Tibial nerve (tissue), 4 donors: Measurements from ENCODE around the gene OR52W1. TPM values are rescaled to one million over a fixed set of nuclear protein-coding genes. Genes with fewer than 3 reads are reported as not detected.

ENCODE experiments used
- DNase-seq, 2 donors: peaks; one replicate each; pipeline ENCODE4 v3.0.0-alpha.2; 2019; ENCODE audit warnings: low spot score in 2 of 2
- H3K27ac ChIP-seq, 4 donors: fragments of 200-600 bp; sonication (generic) in 3 of 4; one replicate each; pipeline ENCODE4 v1.5.1; 2017 to 2019; ENCODE audit warnings: mild to moderate bottlenecking in 1 of 4
- H3K27me3 ChIP-seq, 2 donors: fragments of 200-600 bp; sonication (generic) in 1 of 2; one replicate each; pipeline versions ENCODE4 v1.5.1 to v1.6.0; 2017 to 2019
- H3K36me3 ChIP-seq, 3 donors: fragments of 200-600 bp; sonication (generic); one replicate each; pipeline ENCODE4 v1.5.1; 2018 to 2019
- H3K4me1 ChIP-seq, 4 donors: fragments of 200-600 bp; sonication (generic) in 3 of 4; one replicate each; pipeline ENCODE4 v1.5.1; 2017 to 2019
- H3K4me3 ChIP-seq, 4 donors: fragments of 200-600 bp; sonication (generic) in 3 of 4; one replicate each; pipeline ENCODE4 v1.5.1; 2017 to 2019; ENCODE audit warnings: mild to moderate bottlenecking in 1 of 4, moderate library complexity in 1 of 4
- H3K9me3 ChIP-seq, 4 donors: fragments of 200-600 bp; sonication (generic) in 3 of 4; one replicate each; pipeline ENCODE4 v1.5.1; 2017 to 2019
- EP300 ChIP-seq, 2 donors: sonication (generic); formaldehyde crosslinking; IDR thresholded peaks; one replicate each; pipeline ENCODE4 v1.6.1; 2017; ENCODE audit warnings: antibody characterized with exemption in 2 of 2, mild to moderate bottlenecking in 1 of 2
- POLR2A ChIP-seq, 2 donors: fragments of 450-650 bp; IDR thresholded peaks; one replicate each; pipeline ENCODE4 v1.6.1; 2017; ENCODE audit warnings: antibody characterized with exemption in 2 of 2, mild to moderate bottlenecking in 2 of 2, moderate library complexity in 2 of 2
- WGBS, 2 donors: methylation state at CpG; one replicate each; pipeline ENCODE4 v1.1.5; 2018; 5-methylcytosine and 5-hydroxymethylcytosine counted together
- total RNA-seq, 4 donors: library from RNA; depleted of rRNA; stranded (reverse); fragments of >200 nt; gene quantifications; one replicate each; pipeline ENCODE4 v1.1.0, GENCODE V29; 2016
- TF ChIP-seq, protein P1 (sequence below), 5 experiments: fragments of 200-600 bp in 3 of 5; fragments of 450-650 bp in 2 of 5; sonication (generic) in 3 of 5; IDR thresholded peaks; one replicate each; pipeline ENCODE4 v1.5.1; 2016 to 2019; ENCODE audit warnings: antibody characterized with exemption in 5 of 5, mild to moderate bottlenecking in 3 of 5, moderate library complexity in 2 of 5

The OR52W1 gene
- total RNA-seq, 4 donors from 2014 or later = not detected

DNA sequence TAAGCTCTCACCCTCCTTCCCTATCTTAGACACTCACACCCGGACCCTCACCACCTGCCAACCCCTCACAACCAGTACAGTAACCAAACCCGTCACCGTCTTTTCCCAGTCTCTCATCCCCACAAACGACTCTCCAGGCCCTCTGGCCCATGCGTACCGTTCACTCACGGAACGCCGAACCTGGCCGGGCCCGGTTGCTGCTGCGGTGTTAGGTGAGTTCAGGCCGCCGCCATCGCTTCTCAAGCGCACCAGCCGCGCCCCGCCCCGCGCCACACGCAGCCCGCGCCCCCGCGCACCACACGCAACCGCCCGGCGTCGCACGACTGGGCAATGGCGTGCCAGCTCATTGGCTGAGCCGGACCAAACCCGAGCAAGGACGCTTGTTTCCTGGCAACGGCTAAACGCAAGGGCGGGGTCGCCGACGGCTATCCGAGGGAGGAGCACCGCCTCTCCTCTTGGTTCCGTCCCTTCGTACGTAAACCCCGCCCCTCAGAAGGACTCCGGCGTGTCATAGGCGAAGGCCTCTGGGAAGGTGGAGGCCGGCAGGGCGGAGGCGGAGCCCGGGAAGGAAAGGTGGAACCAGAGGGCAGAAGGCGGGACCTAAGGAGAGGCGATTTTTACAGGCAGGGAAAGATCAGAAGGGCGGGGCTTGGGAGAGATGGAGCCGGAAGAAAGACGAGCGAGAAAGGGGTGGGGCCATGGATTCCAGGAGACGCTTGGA lies 35.5 kb downstream of the OR52W1 start, which contains the start of gene FHIP1B:
Gene FHIP1B, minus strand, starts transcription at position 250 of the 721 bp plus-strand sequence. CDS start 10,120 bp downstream, outside the sequence.
- Histone ChIP-seq H3K27me3 (no peaks in the 10 kb centered on the region), H3K9me3 (no peaks in the 10 kb centered on the region), H3K36me3 (no peaks in the 10 kb centered on the region), H3K27ac (peak within 1 kb of the TSS; percentile 78 to 92 (median 88)), H3K4me1 (peaks cover 0 to 28% (median 10%) of the 10 kb centered on the region in 4 donors), H3K4me3 (peak within 1 kb of the TSS; percentile 51 to 78 (median 75))
- TF ChIP-seq, protein P1, sequence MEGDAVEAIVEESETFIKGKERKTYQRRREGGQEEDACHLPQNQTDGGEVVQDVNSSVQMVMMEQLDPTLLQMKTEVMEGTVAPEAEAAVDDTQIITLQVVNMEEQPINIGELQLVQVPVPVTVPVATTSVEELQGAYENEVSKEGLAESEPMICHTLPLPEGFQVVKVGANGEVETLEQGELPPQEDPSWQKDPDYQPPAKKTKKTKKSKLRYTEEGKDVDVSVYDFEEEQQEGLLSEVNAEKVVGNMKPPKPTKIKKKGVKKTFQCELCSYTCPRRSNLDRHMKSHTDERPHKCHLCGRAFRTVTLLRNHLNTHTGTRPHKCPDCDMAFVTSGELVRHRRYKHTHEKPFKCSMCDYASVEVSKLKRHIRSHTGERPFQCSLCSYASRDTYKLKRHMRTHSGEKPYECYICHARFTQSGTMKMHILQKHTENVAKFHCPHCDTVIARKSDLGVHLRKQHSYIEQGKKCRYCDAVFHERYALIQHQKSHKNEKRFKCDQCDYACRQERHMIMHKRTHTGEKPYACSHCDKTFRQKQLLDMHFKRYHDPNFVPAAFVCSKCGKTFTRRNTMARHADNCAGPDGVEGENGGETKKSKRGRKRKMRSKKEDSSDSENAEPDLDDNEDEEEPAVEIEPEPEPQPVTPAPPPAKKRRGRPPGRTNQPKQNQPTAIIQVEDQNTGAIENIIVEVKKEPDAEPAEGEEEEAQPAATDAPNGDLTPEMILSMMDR (IDR thresholded peaks at IDR 0.05) = peak in 2 of 5 experiments; percentile 15 to 18
- TF ChIP-seq EP300 (IDR thresholded peaks at IDR 0.05) = peak; percentile 67 to 94
- peak; percentile 24 to 53 for TF ChIP-seq POLR2A (IDR thresholded peaks at IDR 0.05)
- WGBS, 2 donors = 0 to 1% methylated on average over 40 to 55 of the region's 62 CpGs
- DNase-seq = peak; percentile 98

DNA sequence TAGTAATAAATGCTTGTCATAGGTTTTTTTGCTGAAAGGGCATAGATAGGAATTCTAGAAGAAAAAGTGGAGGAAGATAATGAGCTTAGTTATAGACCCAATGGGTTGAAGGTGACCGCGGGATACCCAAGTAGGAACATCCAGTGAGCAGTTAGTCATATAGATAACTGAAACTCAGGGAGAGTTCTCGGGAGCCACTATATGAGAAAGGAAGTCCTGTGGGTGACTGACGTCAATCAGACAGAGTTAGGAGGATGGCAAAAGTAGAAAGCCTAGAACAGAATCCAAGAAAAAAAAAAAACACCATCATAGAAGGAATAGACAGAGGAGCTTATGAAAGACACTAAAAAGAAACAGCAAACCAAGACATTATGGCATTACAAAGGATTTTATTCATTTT lies 38.2 kb downstream of the OR52W1 start:
- WGBS, 2 donors = 75 to 83% methylated on average over 4 of the region's 4 CpGs
- TF ChIP-seq EP300 (IDR thresholded peaks at IDR 0.05) (no peak), POLR2A (IDR thresholded peaks at IDR 0.05) (no peak)
- TF ChIP-seq, protein P1 (IDR thresholded peaks at IDR 0.05) = no peak
- no peak overlapping the region for H3K4me3 ChIP-seq
- DNase-seq = no peak
- peaks cover 0 to 16% (median 10%) of the 10 kb centered on the region in 4 donors for H3K4me1 ChIP-seq
- H3K9me3 ChIP-seq = no peaks in the 10 kb centered on the region
- no peak overlapping the region for H3K27ac ChIP-seq
- no peaks in the 10 kb centered on the region for H3K36me3 ChIP-seq
- no peaks in the 10 kb centered on the region for H3K27me3 ChIP-seq

DNA sequence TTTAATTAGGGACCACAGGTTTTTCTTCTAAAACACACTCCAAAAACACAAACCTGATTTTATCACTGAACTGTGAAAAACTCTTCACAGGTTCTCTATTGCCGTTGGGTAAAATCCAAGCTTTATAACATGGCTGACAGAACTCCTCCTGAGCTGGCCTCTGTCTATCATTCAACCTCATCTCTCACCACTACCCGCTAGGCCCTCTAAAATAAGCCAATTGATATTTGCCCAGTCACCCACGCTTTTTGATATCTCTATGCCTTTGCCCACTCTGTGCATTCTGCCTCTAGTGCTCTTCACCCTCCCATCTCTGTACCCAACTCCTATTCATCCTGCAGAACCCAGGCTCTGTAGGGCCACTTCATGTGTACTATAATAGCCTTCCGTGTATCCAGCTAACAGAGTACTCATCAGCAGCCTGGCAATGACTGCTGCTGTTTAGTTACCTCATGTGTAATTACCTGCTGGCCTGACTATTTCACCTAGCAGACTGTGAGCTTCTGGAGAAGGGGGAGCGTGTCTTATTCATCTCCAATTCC lies 38.8 kb downstream of the OR52W1 start:
- Histone ChIP-seq H3K4me3 (no peak overlapping the region), H3K27ac (no peak overlapping the region), H3K4me1 (peaks cover 0 to 12% (median 9%) of the 10 kb centered on the region in 4 donors), H3K9me3 (no peaks in the 10 kb centered on the region), H3K36me3 (no peaks in the 10 kb centered on the region), H3K27me3 (no peaks in the 10 kb centered on the region)
- WGBS, 2 donors = 92% methylated on average over 5 of the region's 5 CpGs
- TF ChIP-seq POLR2A (IDR thresholded peaks at IDR 0.05) (no peak), EP300 (IDR thresholded peaks at IDR 0.05) (no peak)
- TF ChIP-seq, protein P1 (IDR thresholded peaks at IDR 0.05) = no peak
- no peak for DNase-seq

DNA sequence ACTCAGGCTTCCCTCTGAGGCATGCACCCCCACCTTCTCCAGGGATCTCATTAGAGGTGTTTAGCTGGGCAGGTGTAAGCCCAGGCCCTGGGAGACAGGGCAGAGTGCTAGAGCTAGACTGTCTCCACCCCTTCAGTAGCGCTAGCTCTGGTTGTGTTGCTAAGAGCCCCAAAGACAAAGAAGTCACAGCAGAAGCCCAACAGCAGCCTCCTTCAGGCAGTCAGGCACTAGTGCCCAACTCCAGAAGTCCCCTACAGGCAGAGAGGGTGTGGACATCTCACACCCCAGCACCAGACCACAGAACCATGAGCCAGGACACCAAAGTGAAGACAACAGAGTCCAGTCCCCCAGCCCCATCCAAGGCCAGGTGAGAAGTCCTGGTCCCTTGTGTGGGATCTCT lies 39.9 kb downstream of the OR52W1 start, which contains the start of gene CNGA4:
Gene CNGA4, plus strand, starts transcription at position 188 of the 400 bp plus-strand sequence. Its CDS starts 118 bp downstream, at position 306.
- no peak for TF ChIP-seq POLR2A (IDR thresholded peaks at IDR 0.05)
- peaks cover 0 to 1% (median under 1%) of the 10 kb centered on the region in 4 donors for H3K4me1 ChIP-seq
- no peak within 1 kb of the TSS for H3K4me3 ChIP-seq
- no peak for DNase-seq
- H3K36me3 ChIP-seq = no peaks in the 10 kb centered on the region
- no peak within 1 kb of the TSS for H3K27ac ChIP-seq
- H3K27me3 ChIP-seq = no peaks in the 10 kb centered on the region
- no peaks in the 10 kb centered on the region for H3K9me3 ChIP-seq
- WGBS, 2 donors = 63 to 82% methylated on average over 1 of the region's 1 CpG

DNA sequence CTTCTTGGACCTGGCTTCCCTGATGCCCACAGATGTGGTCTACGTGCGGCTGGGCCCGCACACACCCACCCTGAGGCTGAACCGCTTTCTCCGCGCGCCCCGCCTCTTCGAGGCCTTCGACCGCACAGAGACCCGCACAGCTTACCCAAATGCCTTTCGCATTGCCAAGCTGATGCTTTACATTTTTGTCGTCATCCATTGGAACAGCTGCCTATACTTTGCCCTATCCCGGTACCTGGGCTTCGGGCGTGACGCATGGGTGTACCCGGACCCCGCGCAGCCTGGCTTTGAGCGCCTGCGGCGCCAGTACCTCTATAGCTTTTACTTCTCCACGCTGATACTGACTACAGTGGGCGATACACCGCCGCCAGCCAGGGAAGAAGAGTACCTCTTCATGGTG lies 41.1 kb downstream of the OR52W1 start:
- Histone ChIP-seq H3K27me3 (no peaks in the 10 kb centered on the region), H3K27ac (no peak overlapping the region), H3K9me3 (no peaks in the 10 kb centered on the region), H3K4me3 (no peak overlapping the region), H3K36me3 (no peaks in the 10 kb centered on the region), H3K4me1 (no peaks in the 10 kb centered on the region)
- WGBS, 2 donors = 97 to 98% methylated on average over 28 of the region's 28 CpGs
- no peak for DNase-seq
- TF ChIP-seq, protein P1 (IDR thresholded peaks at IDR 0.05) = no peak
- no peak for TF ChIP-seq POLR2A (IDR thresholded peaks at IDR 0.05)
- no peak for TF ChIP-seq EP300 (IDR thresholded peaks at IDR 0.05)
